ENCODE data around the gene SMIM36. TPM values are rescaled to one million over a fixed set of nuclear protein-coding genes. Genes with fewer than 3 reads are reported as not detected.
A peak's percentile ranks its signal among the peaks of the same experiment; 100 is the strongest.

The SMIM36 gene
- total and polyA plus RNA-seq, 12 donors: not detected

DNA sequence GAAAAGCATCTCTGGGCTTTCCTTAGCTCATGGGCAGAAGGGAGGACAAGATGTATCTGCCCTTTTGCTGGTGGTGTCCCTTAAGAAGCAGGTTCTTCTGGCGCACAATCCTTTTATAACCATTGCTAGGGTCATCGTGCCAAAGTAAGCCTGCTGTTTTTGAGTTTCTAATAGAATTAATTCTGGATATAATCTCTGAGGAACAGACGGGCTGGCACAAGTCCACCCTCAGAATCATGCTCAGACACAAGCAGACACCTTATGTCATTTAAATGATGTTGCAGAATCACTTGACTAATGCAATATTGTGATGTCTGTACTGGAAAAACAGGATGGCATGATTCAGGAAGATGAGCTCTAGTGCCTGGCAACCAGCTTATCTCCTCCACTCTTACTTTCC, 70.9 kb downstream of the SMIM36 start:
- H3K9me3 ChIP-seq (replicated peaks in 1 of 3): no peaks in the 10 kb centered on the region
- no peaks in the 10 kb centered on the region for H3K27me3 ChIP-seq
- 62 to 76% (median 68%) methylated on average over 3 of the region's 3 CpGs for WGBS, 4 donors
- H3K27ac ChIP-seq: peak overlapping the region in 1 of 5 donors; percentile 30
- no peaks in the 10 kb centered on the region for H3K4me1 ChIP-seq (replicated peaks in 1 of 2)
- no peak overlapping the region for H3K4me3 ChIP-seq
- intact Hi-C loops (cut with DNase I): no loop called here
- TF ChIP-seq POLR2A (IDR thresholded peaks at IDR 0.05): peak in 1 of 2 donors; percentile 32
- TF ChIP-seq, protein P1, sequence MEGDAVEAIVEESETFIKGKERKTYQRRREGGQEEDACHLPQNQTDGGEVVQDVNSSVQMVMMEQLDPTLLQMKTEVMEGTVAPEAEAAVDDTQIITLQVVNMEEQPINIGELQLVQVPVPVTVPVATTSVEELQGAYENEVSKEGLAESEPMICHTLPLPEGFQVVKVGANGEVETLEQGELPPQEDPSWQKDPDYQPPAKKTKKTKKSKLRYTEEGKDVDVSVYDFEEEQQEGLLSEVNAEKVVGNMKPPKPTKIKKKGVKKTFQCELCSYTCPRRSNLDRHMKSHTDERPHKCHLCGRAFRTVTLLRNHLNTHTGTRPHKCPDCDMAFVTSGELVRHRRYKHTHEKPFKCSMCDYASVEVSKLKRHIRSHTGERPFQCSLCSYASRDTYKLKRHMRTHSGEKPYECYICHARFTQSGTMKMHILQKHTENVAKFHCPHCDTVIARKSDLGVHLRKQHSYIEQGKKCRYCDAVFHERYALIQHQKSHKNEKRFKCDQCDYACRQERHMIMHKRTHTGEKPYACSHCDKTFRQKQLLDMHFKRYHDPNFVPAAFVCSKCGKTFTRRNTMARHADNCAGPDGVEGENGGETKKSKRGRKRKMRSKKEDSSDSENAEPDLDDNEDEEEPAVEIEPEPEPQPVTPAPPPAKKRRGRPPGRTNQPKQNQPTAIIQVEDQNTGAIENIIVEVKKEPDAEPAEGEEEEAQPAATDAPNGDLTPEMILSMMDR (IDR thresholded peaks at IDR 0.05): no peak
- H3K36me3 ChIP-seq (replicated peaks in 1 of 2): no peaks in the 10 kb centered on the region
- DNase-seq: peak in 2 of 7 donors; percentile 17 to 92

DNA sequence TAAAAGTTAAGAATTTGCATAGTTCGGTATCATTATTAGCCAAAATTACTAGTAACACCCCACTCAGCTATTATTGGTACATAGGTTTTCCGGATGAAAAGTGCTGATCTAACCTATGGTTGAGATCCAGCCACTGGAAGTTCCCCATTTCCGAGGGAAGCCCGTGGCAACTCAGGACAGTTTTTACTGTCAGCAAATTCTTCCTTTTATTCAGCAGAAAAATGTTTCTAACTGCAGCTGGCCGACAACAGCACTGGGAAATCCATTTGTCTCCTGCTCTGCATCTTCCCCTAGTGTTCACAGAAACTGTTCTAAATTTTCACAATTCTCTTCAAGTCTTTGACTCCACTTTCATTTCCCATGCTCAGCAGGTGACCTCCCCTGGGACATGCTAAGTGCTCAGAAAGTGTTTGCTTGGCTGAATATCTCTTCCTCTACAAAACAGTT, 74.1 kb downstream of the SMIM36 start:
- TF ChIP-seq, protein P1 (IDR thresholded peaks at IDR 0.05): no peak
- TF ChIP-seq POLR2A (IDR thresholded peaks at IDR 0.05): no peak
- Histone ChIP-seq H3K9me3 (replicated peaks in 1 of 3) (no peaks in the 10 kb centered on the region), H3K27me3 (no peaks in the 10 kb centered on the region), H3K36me3 (replicated peaks in 1 of 2) (no peaks in the 10 kb centered on the region), H3K27ac (peak overlapping the region in 2 of 5 donors; percentile 24 to 56), H3K4me3 (no peak overlapping the region), H3K4me1 (replicated peaks in 1 of 2) (peaks cover 0 to 8% of the 10 kb centered on the region in 2 donors)
- WGBS, 4 donors: 38 to 42% (median 40%) methylated on average over 5 of the region's 5 CpGs
- peak in 2 of 7 donors; percentile 24 to 25 for DNase-seq
- intact Hi-C loops (cut with DNase I): no loop called here

DNA sequence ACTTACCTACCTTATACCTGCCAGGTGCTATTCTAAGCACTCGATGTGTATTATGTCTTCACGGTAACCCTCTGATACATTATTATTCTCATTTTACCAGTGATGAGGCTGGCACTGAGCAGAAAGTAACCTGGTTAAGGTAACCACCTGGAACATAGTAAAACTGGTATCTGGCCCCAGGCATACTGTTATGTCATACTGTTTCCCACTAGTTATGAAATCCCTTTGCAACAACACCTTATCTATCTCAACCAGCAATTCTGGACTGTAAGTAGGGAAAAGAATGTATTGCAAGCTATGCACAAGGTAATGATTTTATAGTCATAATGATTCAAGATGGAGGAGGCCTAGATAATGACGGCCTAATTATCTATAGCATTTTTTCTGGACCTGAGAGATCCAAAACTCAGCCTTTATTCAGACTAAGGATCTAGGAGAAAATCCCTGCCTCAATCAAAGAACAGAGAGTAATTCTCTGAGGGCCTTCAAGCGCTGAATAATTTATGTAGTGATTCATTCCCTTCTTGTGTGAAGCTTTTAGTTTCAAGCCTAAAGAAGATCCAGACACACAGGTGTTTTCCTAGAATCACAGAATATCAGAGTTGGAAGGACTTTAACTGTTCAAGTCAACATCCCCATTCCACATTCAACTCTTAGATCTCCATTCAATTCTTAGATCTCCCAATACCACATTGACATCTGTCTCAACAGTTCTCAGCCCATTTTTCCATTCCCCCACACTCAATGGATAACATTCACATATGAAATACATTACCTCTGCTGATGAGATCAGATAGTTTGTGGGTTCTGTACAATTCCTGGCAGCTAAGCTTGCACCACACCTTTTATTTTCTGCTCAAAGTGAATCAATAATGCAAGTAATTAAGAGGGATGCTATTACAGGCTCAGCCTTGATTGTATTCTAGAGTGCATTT, 74.8 kb downstream of the SMIM36 start:
- no peak overlapping the region for H3K4me3 ChIP-seq
- intact Hi-C loops (cut with DNase I): no loop called here
- WGBS, 4 donors: 87 to 92% (median 91%) methylated on average over 4 of the region's 4 CpGs
- DNase-seq: no peak
- no peaks in the 10 kb centered on the region for H3K27me3 ChIP-seq
- H3K36me3 ChIP-seq (replicated peaks in 1 of 2): no peaks in the 10 kb centered on the region
- peaks cover 0 to 8% of the 10 kb centered on the region in 2 donors for H3K4me1 ChIP-seq (replicated peaks in 1 of 2)
- H3K27ac ChIP-seq: peak overlapping the region in 2 of 5 donors; percentile 12 to 24
- no peaks in the 10 kb centered on the region for H3K9me3 ChIP-seq (replicated peaks in 1 of 3)
- TF ChIP-seq, protein P1 (IDR thresholded peaks at IDR 0.05): no peak
- TF ChIP-seq POLR2A (IDR thresholded peaks at IDR 0.05): no peak

DNA sequence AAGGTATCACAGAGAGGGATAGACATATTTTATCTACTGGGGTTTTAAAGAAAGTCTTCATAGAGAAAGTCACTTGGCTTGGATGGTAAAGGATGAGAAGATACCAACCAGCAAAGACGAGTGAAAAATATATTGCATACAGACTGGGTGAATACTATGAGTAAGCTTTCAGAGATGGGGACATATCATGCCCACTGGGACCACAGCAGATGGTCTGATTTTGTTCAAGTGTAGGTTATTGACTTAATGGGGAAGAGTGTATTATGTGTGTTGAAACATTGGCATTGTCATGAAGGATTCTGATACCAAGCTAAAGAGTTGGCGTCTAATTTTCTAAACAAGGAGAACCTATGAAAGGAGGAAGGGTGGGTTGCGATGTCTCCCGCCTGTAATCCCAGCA, 75.8 kb downstream of the SMIM36 start:
- DNase-seq: no peak
- Histone ChIP-seq H3K27me3 (no peaks in the 10 kb centered on the region), H3K27ac (no peak overlapping the region), H3K4me1 (replicated peaks in 1 of 2) (peaks cover 0 to 11% of the 10 kb centered on the region in 2 donors), H3K4me3 (no peak overlapping the region), H3K9me3 (replicated peaks in 1 of 3) (no peaks in the 10 kb centered on the region), H3K36me3 (replicated peaks in 1 of 2) (no peaks in the 10 kb centered on the region)
- intact Hi-C loops (cut with DNase I): no loop called here
- TF ChIP-seq POLR2A (IDR thresholded peaks at IDR 0.05): no peak
- TF ChIP-seq, protein P1 (IDR thresholded peaks at IDR 0.05): no peak
- WGBS, 4 donors: 71 to 82% (median 75%) methylated on average over 4 of the region's 4 CpGs
